Upper lobe of left lung (tissue), 4 donors: ENCODE measurements around the gene ANXA6.

ENCODE experiments used
- EP300 ChIP-seq, 4 donors: sonication (generic); formaldehyde crosslinking; IDR thresholded peaks; one replicate each; pipeline ENCODE4 v1.5.1; 2017; ENCODE audit warnings: antibody characterized with exemption in 4 of 4, control low read depth in 2 of 4
- POLR2A ChIP-seq, 4 donors: fragments of 450-650 bp; IDR thresholded peaks; one replicate each; pipeline ENCODE4 v1.5.1; 2016 to 2017; ENCODE audit warnings: antibody characterized with exemption in 4 of 4, mild to moderate bottlenecking in 2 of 4
- TF ChIP-seq, protein P1 (sequence below), 6 experiments: fragments of 450-650 bp in 4 of 6; fragments of 200-600 bp in 2 of 6; sonication (generic) in 2 of 6; IDR thresholded peaks; one replicate each; pipeline ENCODE4 v1.5.1; 2016 to 2019; ENCODE audit warnings: antibody characterized with exemption in 6 of 6

DNA sequence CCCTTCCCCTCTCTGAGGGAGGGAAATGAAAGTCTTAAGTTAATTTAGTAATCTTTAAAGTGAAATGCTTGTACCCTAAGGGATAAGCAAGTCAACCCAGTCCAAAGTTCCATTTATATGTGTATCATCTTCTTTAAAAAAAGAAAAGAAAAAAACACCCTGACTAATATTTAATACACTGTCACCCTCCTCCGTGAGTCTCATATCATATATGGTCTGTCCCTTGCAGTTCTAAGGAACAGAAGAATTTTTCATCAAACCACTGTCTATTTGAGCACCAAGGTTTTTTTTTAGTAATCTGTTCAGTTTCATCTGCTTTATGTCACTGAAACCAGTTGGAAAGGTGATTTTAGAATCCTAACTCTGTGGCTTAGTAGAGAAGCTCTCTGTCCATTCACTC, 92.0 kb downstream of the ANXA6 start:
- TF ChIP-seq, protein P1, sequence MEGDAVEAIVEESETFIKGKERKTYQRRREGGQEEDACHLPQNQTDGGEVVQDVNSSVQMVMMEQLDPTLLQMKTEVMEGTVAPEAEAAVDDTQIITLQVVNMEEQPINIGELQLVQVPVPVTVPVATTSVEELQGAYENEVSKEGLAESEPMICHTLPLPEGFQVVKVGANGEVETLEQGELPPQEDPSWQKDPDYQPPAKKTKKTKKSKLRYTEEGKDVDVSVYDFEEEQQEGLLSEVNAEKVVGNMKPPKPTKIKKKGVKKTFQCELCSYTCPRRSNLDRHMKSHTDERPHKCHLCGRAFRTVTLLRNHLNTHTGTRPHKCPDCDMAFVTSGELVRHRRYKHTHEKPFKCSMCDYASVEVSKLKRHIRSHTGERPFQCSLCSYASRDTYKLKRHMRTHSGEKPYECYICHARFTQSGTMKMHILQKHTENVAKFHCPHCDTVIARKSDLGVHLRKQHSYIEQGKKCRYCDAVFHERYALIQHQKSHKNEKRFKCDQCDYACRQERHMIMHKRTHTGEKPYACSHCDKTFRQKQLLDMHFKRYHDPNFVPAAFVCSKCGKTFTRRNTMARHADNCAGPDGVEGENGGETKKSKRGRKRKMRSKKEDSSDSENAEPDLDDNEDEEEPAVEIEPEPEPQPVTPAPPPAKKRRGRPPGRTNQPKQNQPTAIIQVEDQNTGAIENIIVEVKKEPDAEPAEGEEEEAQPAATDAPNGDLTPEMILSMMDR (IDR thresholded peaks at IDR 0.05) = no peak
- TF ChIP-seq EP300 (IDR thresholded peaks at IDR 0.05) = no peak
- TF ChIP-seq POLR2A (IDR thresholded peaks at IDR 0.05) = no peak
